Aorta (tissue), 5 donors: Measurements from ENCODE around the gene RBM19. TPM values are rescaled to one million over a fixed set of nuclear protein-coding genes. Genes with fewer than 3 reads are reported as not detected.

Source experiments
- ATAC-seq: fragments of 200-7000 bp; cut with Tn5 transposase; one replicate; pipeline ENCODE4 v1.9.1; 2022; ENCODE audit warnings: moderate library complexity; ENCODE audit not compliant: low FRiP score
- DNase-seq, 2 donors: peaks; one replicate each; pipeline ENCODE4 v3.0.0-alpha.2; 2020
- H3K27ac ChIP-seq, 2 donors: one replicate each; pipeline ENCODE4 v1.5.1; 2013; ENCODE audit warnings: low read length in 2 of 2, mild to moderate bottlenecking in 2 of 2, moderate library complexity in 2 of 2, control low read depth in 1 of 2, inconsistent platforms in 1 of 2, low read depth in 1 of 2
- H3K27me3 ChIP-seq, 2 donors: one replicate each; pipeline ENCODE4 v1.6.1; 2013; ENCODE audit warnings: control low read depth in 1 of 2, low read length in 1 of 2, mild to moderate bottlenecking in 1 of 2, moderate library complexity in 1 of 2; ENCODE audit not compliant: insufficient read depth in 2 of 2, control insufficient read depth in 1 of 2
- H3K36me3 ChIP-seq, 2 donors: one replicate each; pipeline ENCODE4 v1.6.1; 2013; ENCODE audit warnings: control low read depth in 1 of 2, low read length in 1 of 2, mild to moderate bottlenecking in 1 of 2; ENCODE audit not compliant: insufficient read depth in 2 of 2, control insufficient read depth in 1 of 2
- H3K4me1 ChIP-seq, 2 donors: one replicate each; pipeline ENCODE4 v1.6.1; 2013; ENCODE audit warnings: low read length in 2 of 2, control low read depth in 1 of 2, mild to moderate bottlenecking in 1 of 2, moderate library complexity in 1 of 2; ENCODE audit not compliant: insufficient read depth in 2 of 2, control insufficient read depth in 1 of 2
- H3K4me3 ChIP-seq, 2 donors: one replicate each; pipeline ENCODE4 v1.5.1; 2013; ENCODE audit warnings: low read length in 2 of 2, control low read depth in 1 of 2, mild to moderate bottlenecking in 1 of 2
- H3K9me3 ChIP-seq: one replicate; pipeline ENCODE4 v1.6.1; 2013; ENCODE audit warnings: mild to moderate bottlenecking, low read length; ENCODE audit not compliant: control insufficient read depth
- WGBS, 2 donors: extraction: QIAGEN DNeasy Blood & Tissue Kit; methylation state at CpG; one replicate each; pipeline ENCODE4 v1.1.7; 2013; 5-methylcytosine and 5-hydroxymethylcytosine counted together
- intact Hi-C, 2 donors: fragments of 100-400 bp; cut with DNase I; formaldehyde crosslinking; loops; one replicate each; pipeline versions ENCODE4 v1.14.2 to v1.15.0; 2022
- polyA plus RNA-seq, 2 donors: library from polyadenylated mRNA; stranded (reverse); fragments of 200-250 nt; gene quantifications; one replicate each; pipeline ENCODE4 v1.2.3, GENCODE V29; 2013
- total RNA-seq, 2 donors: library from RNA; stranded (reverse); fragmentation: NEBNext Ultra II Directional; extraction: Animal tissue kit (Norgen Biotek cat#: 25700); gene quantifications; one replicate each; pipeline ENCODE4 v1.2.1, GENCODE V29; 2021
- donor health status: healthy with polysubstance abuse.
- donor health status: Bipolar disorder and iron deficiency.
- donor health status: DM: no; HTN: no; CAD: no.
- donor health status: DM: no; HTN: no; CAD: no.
- donor health status: DM: yes; HTN: yes; CAD: no.

RBM19 gene
- total and polyA plus RNA-seq, 4 donors, result 5.6 to 31.8 (median 26.0) TPM

- DNase-seq (no peak), ATAC-seq (no peak)
- 90 to 91% methylated on average over 12 of the region's 12 CpGs for WGBS, 2 donors
- Histone ChIP-seq H3K4me1 (no peaks in the 10 kb centered on the region), H3K27me3 (peaks cover 0 to 2% of the 10 kb centered on the region in 2 donors), H3K4me3 (no peak overlapping the region), H3K9me3 (no peaks in the 10 kb centered on the region), H3K27ac (no peak overlapping the region), H3K36me3 (no peaks in the 10 kb centered on the region)
- intact Hi-C loops, result no loop called here
Observed at GRCh38 chr12:113800201-113800600, 165.9 kb downstream of the RBM19 start.

- Histone ChIP-seq H3K27me3 (peaks cover 0 to 2% of the 10 kb centered on the region in 2 donors), H3K4me3 (no peak overlapping the region), H3K9me3 (no peaks in the 10 kb centered on the region), H3K36me3 (no peaks in the 10 kb centered on the region), H3K4me1 (no peaks in the 10 kb centered on the region), H3K27ac (no peak overlapping the region)
- 75 to 78% methylated on average over 14 of the region's 14 CpGs for WGBS, 2 donors
- no peak for ATAC-seq
- intact Hi-C loops, result no loop called here
- no peak for DNase-seq
Observed at GRCh38 chr12:113798552-113798951, 167.6 kb downstream of the RBM19 start.

DNA sequence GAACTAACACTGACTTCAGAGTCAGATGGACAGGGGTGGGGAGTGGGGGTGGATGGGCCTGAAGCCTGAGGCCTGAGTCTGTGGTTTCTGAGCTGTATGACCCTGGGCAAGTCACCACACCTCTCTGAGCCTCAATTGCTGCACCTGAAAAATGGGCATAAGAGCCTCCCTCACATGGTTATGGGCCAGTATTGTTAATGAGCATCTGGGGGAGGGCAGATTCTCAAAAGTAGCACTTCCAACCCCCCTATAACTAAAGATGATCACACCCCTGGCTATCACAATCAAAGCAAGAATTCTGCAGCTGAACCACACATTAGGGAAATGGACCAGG, 168.6 kb downstream of the RBM19 start:
- Histone ChIP-seq H3K27ac (no peak overlapping the region), H3K9me3 (no peaks in the 10 kb centered on the region), H3K4me3 (no peak overlapping the region), H3K4me1 (no peaks in the 10 kb centered on the region), H3K27me3 (peaks cover 0 to 2% of the 10 kb centered on the region in 2 donors), H3K36me3 (no peaks in the 10 kb centered on the region)
- DNase-seq (no peak), ATAC-seq (no peak)
- intact Hi-C loops, result no loop called here

DNA sequence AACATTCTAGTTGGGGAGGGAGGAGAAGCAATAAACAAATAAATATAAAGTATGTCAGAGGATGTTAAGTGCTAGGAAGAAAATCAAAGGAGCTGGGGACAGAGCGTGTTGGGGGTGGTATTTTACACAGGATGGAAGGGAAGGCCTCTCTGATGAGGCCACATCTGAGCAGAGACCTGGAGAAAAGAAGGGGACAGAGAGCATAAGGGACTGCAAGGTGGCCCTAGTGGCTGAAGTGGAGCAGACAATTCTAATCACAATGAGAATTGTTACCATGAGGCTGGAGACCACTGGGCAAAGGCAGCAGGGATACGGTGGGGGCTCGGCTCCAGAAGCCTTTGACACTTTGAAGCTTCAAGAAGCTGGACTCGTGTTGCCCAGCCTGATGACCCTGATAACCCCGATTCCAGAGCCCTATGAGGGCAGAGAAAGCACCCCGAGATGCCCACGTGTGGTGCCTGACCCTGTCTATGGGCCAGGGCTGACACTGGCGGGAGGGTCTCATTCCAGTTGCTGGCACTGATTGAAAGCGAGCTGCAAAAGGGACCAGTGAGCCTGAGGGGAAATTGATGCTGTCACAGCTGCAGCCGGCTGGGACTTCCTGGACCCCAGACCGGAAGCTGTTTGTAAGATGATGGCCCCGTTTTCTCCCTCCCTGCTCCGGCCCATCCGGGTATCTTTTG, 169.1 kb downstream of the RBM19 start:
- H3K4me3 ChIP-seq, result no peak overlapping the region
- H3K27me3 ChIP-seq, result peaks cover 0 to 2% of the 10 kb centered on the region in 2 donors
- ATAC-seq, result no peak
- H3K36me3 ChIP-seq, result no peaks in the 10 kb centered on the region
- H3K9me3 ChIP-seq, result no peaks in the 10 kb centered on the region
- no peaks in the 10 kb centered on the region for H3K4me1 ChIP-seq
- intact Hi-C loops, result no loop called here
- DNase-seq, result no peak
- H3K27ac ChIP-seq, result no peak overlapping the region
- WGBS, 2 donors, result 61 to 63% methylated on average over 14 of the region's 14 CpGs

DNA sequence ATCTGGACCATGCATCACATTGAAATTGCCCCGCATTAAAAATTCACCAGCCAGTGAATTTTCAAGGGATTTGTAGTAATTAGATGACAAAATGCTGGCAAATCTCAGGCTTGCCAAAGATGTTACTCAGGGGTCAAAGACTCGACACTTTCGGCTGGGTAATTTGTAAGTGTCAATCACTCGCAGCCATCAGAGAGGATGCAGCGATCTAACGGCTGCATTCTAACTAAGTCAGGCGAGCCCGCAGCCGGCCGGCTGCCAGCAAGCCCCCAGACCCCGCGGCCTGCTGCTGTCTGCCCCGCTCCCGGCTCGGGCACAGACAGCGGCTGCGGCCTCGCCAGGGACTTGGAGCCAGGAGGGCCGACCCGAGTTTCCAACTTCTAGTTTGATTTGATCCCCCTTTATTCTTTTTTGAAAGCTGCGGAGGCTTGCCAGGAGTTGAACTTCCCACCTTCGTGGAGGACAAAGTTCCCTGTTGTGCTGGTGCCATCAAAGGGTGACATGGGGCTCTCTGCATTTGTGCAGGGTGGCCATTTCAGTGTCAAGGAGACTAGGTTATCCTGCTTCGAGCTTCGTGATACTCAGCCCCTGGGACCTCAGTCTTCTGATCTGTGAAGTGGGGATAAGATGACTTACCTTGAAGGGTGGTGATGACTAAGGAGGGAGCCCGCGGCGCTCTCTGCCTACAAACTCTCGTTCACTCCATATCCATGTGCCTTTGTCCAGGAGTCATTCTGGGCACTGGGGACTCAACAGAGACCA, 169.9 kb downstream of the RBM19 start:
- no peak overlapping the region for H3K27ac ChIP-seq
- ATAC-seq (no peak), DNase-seq (no peak)
- no peak overlapping the region for H3K4me3 ChIP-seq
- H3K4me1 ChIP-seq, result no peaks in the 10 kb centered on the region
- no peaks in the 10 kb centered on the region for H3K36me3 ChIP-seq
- intact Hi-C loops, result no loop called here
- H3K27me3 ChIP-seq, result peaks cover 0 to 2% of the 10 kb centered on the region in 2 donors
- WGBS, 2 donors, result 45 to 46% methylated on average over 28 of the region's 28 CpGs
- no peaks in the 10 kb centered on the region for H3K9me3 ChIP-seq

DNA sequence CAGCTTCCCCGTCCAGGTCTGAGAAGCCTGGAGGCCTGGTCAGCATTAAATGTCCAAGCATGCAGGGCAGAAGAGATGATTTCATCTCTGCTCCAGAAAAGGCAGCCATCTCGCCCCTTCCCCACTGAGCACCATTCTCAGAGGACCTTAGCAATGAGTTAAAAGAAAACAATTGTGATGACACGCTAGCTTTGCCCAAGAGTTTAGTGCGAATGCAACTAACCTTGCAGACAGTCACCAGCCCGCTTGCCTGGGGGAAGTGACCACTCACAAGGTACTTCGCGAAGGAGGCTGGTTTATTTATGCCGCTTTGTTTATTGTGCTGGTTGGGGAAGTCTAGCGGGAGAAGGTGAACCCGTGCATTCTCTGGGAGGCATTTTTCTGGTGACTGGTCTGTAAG, 170.7 kb downstream of the RBM19 start:
- Histone ChIP-seq H3K36me3 (no peaks in the 10 kb centered on the region), H3K4me1 (no peaks in the 10 kb centered on the region), H3K27ac (no peak overlapping the region), H3K4me3 (no peak overlapping the region), H3K9me3 (no peaks in the 10 kb centered on the region), H3K27me3 (peaks cover 0 to 2% of the 10 kb centered on the region in 2 donors)
- no peak for DNase-seq
- intact Hi-C loops, result no loop called here
- ATAC-seq, result no peak
- WGBS, 2 donors, result 42 to 47% methylated on average over 10 of the region's 10 CpGs

- WGBS, 2 donors, result 26 to 29% methylated on average over 17 of the region's 17 CpGs
- H3K27me3 ChIP-seq, result peaks cover 0 to 2% of the 10 kb centered on the region in 2 donors
Observed at GRCh38 chr12:113794774-113795173, 171.4 kb downstream of the RBM19 start.

GRCh38 chr12:113793250-113793649, 172.9 kb downstream of the RBM19 start:
- Histone ChIP-seq H3K27me3 (peaks cover 0 to 2% of the 10 kb centered on the region in 2 donors), H3K4me1 (no peaks in the 10 kb centered on the region), H3K4me3 (no peak overlapping the region), H3K36me3 (no peaks in the 10 kb centered on the region), H3K27ac (no peak overlapping the region), H3K9me3 (no peaks in the 10 kb centered on the region)
- WGBS, 2 donors, result 45 to 46% methylated on average over 9 of the region's 9 CpGs
- intact Hi-C loops, result no loop called here
- ATAC-seq (no peak), DNase-seq (no peak)

More at GRCh38 chr12:113794774-113795173, 171.4 kb downstream of the RBM19 start:
- no peak for ATAC-seq
- DNase-seq, result no peak
- Histone ChIP-seq H3K27ac (no peak overlapping the region), H3K4me1 (no peaks in the 10 kb centered on the region), H3K9me3 (no peaks in the 10 kb centered on the region), H3K4me3 (no peak overlapping the region), H3K36me3 (no peaks in the 10 kb centered on the region)
- intact Hi-C loops, result no loop called here

GRCh38 chr12:113792450-113792849, 173.7 kb downstream of the RBM19 start:
- H3K4me3 ChIP-seq, result no peak overlapping the region
- no peak overlapping the region for H3K27ac ChIP-seq
- WGBS, 2 donors, result 68 to 72% methylated on average over 6 of the region's 6 CpGs
- H3K9me3 ChIP-seq, result no peaks in the 10 kb centered on the region
- DNase-seq (no peak), ATAC-seq (no peak)
- no peaks in the 10 kb centered on the region for H3K36me3 ChIP-seq
- intact Hi-C loops, result no loop called here
- H3K27me3 ChIP-seq, result peaks cover 0 to 2% of the 10 kb centered on the region in 2 donors
- H3K4me1 ChIP-seq, result no peaks in the 10 kb centered on the region
